T-helper 17 cell (primary cell): ENCODE results near the gene GPD2. TPM values are rescaled to one million over a fixed set of nuclear protein-coding genes. Genes with fewer than 3 reads are reported as not detected.
A peak's percentile ranks its signal among the peaks of the same experiment; 100 is the strongest.

Source experiments
- ATAC-seq: fragments of 150-1000 bp; cut with Tn5 transposase; 2 replicates; pipeline ENCODE4 v1.10.0; 2021; ENCODE audit warnings: mild to moderate bottlenecking, moderate library complexity
- DNase-seq, 3 donors: peaks; one replicate each; pipeline versions ENCODE4 v3.0.0 to v3.0.0-alpha.2; 2020 to 2021
- H3K9me3 ChIP-seq: one replicate; pipeline ENCODE4 v1.7.0; 2013; ENCODE audit warnings: low read length, mild to moderate bottlenecking; ENCODE audit not compliant: control insufficient read depth, poor library complexity, severe bottlenecking
- H3K27ac Mint-ChIP-seq: one replicate; pipeline ENCODE4 v1.8.0; 2022; ENCODE audit warnings: mild to moderate bottlenecking, moderate library complexity, mixed read lengths
- H3K27me3 Mint-ChIP-seq: one replicate; pipeline ENCODE4 v1.8.0; 2022; ENCODE audit warnings: mixed read lengths
- H3K36me3 Mint-ChIP-seq: one replicate; pipeline ENCODE4 v1.8.0; 2022; ENCODE audit warnings: low read depth, mixed read lengths
- H3K4me1 Mint-ChIP-seq: one replicate; pipeline ENCODE4 v1.8.0; 2022; ENCODE audit warnings: mild to moderate bottlenecking, mixed read lengths
- H3K4me3 Mint-ChIP-seq: one replicate; pipeline ENCODE4 v1.8.0; 2022; ENCODE audit warnings: mild to moderate bottlenecking, moderate library complexity, mixed read lengths
- total RNA-seq, 4 donors: library from RNA in 2 of 4; stranded (reverse) in 2 of 4; gene quantifications; one replicate each; pipeline ENCODE4 v1.2.3 and lab custom pipeline; 2022 to 2026

The GPD2 gene
- total RNA-seq, 2 donors from 2014 or later = 9.8 to 12.7 TPM

GRCh38 chr2:156423674-156424282 is 12.4 kb upstream of the GPD2 start:
- ATAC-seq = no peak
- DNase-seq = no peak
- Mint-ChIP-seq H3K4me1 (peaks cover 2% of the 10 kb centered on the region), H3K36me3 (peaks cover 2% of the 10 kb centered on the region), H3K27ac (no peak overlapping the region), H3K4me3 (no peak overlapping the region), H3K27me3 (peaks cover 34% of the 10 kb centered on the region)
- H3K9me3 ChIP-seq = no peaks in the 10 kb centered on the region

- Mint-ChIP-seq H3K27ac (no peak overlapping the region), H3K27me3 (peaks cover 27% of the 10 kb centered on the region), H3K4me1 (peaks cover 4% of the 10 kb centered on the region), H3K4me3 (no peak overlapping the region), H3K36me3 (no peaks in the 10 kb centered on the region)
- ATAC-seq (no peak), DNase-seq (no peak)
- no peaks in the 10 kb centered on the region for H3K9me3 ChIP-seq
Observed at GRCh38 chr2:156427074-156427473, 9.1 kb upstream of the GPD2 start.

DNA sequence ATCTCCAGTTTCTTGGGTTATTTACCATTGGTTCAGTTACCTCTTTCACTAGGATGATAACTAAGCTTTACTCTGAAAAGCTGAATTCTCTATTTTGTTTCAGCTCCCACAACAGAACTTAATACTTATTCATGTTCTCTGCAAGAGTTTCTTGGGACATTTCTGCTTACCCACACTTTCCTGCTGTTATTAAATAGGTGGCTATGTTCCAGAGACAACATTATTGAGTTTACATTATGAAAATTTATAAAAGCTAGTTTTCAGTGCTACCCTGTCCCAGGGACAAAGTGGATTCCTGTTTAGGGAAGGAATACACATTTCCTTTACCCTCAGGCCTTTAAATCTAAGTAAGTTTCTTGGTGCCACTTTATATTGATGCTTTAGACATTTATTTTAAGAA is 7.0 kb upstream of the GPD2 start:
- DNase-seq (no peak), ATAC-seq (no peak)
- H3K4me3 Mint-ChIP-seq = no peak overlapping the region
- no peaks in the 10 kb centered on the region for H3K36me3 Mint-ChIP-seq
- H3K9me3 ChIP-seq = no peaks in the 10 kb centered on the region
- H3K4me1 Mint-ChIP-seq = peaks cover 4% of the 10 kb centered on the region
- peaks cover 15% of the 10 kb centered on the region for H3K27me3 Mint-ChIP-seq
- H3K27ac Mint-ChIP-seq = no peak overlapping the region

DNA sequence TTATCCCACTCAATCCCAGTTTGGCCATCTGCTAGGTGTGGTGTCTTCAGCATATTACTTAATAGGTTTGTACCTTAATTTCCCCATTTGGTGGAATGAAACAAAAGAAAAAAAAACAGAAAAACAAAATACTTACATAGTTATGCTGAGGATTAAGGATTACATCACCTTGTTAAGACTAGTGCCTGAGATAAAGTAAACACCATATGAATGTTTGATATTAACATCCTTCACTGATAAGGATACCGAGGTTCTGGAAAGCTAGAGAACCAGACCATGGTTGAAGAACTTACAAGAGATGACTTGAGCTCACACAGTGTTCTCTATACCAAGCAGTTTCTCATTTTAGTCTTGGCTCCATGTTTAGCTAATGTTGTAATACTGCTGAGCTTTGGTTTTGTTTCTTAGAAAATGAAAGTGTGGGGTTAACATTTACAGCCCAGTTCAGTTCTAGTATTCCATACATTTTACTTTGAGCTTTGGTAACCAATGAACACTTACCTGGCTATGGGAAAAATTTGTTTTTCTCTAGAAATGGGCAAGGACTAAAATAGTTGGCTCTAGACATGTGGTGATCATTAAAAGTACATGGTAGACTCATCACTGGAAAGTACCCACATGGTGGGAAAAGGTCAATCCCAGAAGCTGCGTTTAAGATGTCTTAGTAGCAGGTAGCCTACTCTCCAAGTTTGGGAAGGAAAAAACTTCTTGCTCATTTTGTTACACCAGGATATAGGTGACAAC is 5.8 kb upstream of the GPD2 start:
- no peaks in the 10 kb centered on the region for H3K36me3 Mint-ChIP-seq
- peaks cover 4% of the 10 kb centered on the region for H3K4me1 Mint-ChIP-seq
- H3K27ac Mint-ChIP-seq = no peak overlapping the region
- ATAC-seq = no peak
- no peak overlapping the region for H3K4me3 Mint-ChIP-seq
- H3K9me3 ChIP-seq = no peaks in the 10 kb centered on the region
- peaks cover 9% of the 10 kb centered on the region for H3K27me3 Mint-ChIP-seq
- no peak for DNase-seq

- H3K4me3 Mint-ChIP-seq = no peak overlapping the region
- no peaks in the 10 kb centered on the region for H3K9me3 ChIP-seq
- DNase-seq (no peak), ATAC-seq (no peak)
- H3K27me3 Mint-ChIP-seq = peaks cover 6% of the 10 kb centered on the region
- no peaks in the 10 kb centered on the region for H3K36me3 Mint-ChIP-seq
- peaks cover 4% of the 10 kb centered on the region for H3K4me1 Mint-ChIP-seq
- H3K27ac Mint-ChIP-seq = no peak overlapping the region
Observed at GRCh38 chr2:156430980-156431358, 5.2 kb upstream of the GPD2 start.

DNA sequence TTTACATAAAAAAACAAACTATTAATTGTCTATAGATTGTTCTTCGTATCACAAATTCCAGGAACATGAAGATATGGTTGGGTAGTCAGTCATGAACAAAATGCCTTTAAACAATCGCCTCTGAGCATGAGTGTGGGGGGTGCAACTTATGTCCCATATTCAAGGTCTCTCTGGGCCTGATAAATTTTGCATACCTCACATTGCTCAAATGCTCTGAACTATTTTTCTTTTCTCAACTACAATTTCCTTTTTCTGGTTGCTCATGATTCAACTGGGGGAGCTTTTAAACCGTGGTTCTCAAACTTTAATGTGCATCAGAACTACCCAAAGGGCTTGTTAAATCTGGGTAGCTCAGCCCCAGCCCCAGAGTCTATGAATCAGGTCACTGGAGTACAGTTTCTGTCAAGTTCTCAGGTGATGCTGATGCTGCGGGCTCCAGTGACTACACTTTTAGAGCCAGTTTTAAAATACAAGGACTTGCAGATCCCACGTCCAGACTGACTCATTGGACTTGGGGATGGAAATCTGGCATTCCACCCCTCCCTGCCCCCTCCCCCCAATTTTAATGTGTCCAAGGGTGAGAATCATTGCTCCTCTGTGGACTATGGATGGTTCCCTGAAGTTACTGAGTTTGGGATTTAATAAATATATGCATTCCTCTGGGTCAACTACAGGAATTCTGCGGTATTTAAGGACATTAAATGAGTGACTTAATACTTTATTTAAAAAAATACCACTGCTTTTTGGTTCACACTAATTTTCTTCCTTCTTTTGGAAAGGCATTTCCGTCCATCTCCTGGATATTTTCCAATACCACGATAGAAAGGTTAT is 1.5 kb upstream of the GPD2 start:
- H3K27ac Mint-ChIP-seq = no peak overlapping the region
- H3K27me3 Mint-ChIP-seq = no peaks in the 10 kb centered on the region
- ATAC-seq = peak; percentile 32

DNA sequence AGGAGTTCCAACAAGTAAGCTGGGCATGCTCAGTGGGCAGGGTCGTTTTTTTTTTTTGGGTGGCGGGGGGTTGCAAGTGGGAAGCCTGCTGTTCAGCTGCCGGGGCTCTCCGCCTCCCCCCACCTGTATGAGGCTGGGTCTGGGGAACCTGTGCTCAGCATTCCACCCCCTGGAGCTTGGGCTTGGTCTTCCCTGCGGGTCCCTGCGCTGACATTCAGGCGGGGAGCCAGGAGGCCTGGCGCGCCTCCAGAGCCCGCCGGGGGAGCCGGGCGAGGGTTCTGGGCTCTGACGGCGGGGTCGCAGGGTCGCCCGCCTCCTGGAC is 822 bp upstream of the GPD2 start:
- Mint-ChIP-seq H3K4me3 (peak overlapping the region; percentile 97), H3K4me1 (peaks cover 24% of the 10 kb centered on the region), H3K27me3 (no peaks in the 10 kb centered on the region), H3K36me3 (peaks cover 2% of the 10 kb centered on the region), H3K27ac (no peak overlapping the region)
- ATAC-seq (peak; percentile 2), DNase-seq (peak in 1 of 3 donors; percentile 5)
- H3K9me3 ChIP-seq = no peaks in the 10 kb centered on the region

More for the DNA sequence above, 1.5 kb upstream of the GPD2 start:
- Mint-ChIP-seq H3K4me1 (peaks cover 24% of the 10 kb centered on the region), H3K36me3 (peaks cover 2% of the 10 kb centered on the region), H3K4me3 (peak overlapping the region; percentile 80)
- DNase-seq = no peak
- no peaks in the 10 kb centered on the region for H3K9me3 ChIP-seq

DNA sequence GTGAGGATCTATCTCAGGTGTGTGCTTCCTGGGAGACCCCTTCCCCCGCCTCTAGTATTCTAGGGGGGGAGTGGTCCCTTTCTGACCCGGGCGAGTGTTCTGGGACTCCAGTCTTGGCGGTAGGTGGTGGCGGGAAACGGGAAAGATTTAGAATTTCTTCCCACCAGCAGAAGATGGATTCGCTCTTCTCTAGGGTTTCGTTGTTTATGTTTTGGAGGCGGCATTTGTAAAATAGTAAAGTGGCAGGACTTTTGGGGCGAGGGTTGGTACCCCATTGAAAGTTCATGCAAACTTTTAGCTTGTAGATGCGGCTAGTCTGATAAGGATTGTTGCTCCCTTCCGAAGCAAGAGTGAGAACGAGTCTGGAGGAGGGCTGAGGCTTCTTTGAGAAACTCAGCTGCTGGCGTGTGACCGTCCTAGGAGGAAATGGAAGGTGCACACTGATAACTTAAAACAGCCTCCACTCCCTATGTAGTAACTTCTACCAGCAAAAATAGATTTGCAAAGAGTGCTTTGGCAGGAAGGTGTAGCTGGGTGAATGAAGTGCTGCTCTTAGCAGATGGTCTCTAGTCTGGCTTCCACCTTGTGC is 412 bp downstream of the GPD2 start:
- Mint-ChIP-seq H3K36me3 (peaks cover 2% of the 10 kb centered on the region), H3K27me3 (no peaks in the 10 kb centered on the region), H3K4me1 (peaks cover 20% of the 10 kb centered on the region), H3K4me3 (peak overlapping the region; percentile 97), H3K27ac (peak overlapping the region; percentile 93)
- ATAC-seq (peak; percentile 42), DNase-seq (no peak)
- H3K9me3 ChIP-seq = no peaks in the 10 kb centered on the region

DNA sequence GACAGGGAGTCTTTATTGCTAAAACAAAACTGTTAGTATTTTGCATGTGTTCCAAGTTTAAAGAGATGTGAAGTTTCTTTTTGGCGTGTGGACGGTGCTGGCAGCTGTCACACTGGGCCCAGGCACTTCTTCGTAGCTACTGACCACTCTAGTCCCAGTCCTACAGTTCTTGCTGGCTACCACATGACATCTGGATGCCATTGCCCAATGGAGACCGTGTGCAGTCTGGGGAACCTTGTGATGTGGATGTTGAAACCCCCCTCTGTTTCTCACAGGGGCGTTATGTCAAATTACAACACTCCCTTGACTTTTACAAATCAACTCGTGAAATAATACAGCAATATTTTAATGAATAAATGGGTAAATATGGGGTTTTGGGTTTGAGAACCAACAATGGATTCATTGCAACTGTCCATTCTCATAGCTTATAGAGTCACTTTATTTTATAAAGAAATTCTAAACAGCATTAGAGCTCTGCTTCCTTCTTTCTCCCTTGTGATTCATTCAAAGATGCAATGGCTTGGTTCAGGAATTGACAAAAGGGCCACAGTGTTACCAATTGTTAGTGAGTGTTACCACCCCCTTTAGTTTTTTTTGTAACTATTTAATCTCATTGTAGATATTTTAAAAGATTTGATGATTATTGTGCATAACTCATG is 1.2 kb downstream of the GPD2 start:
- no peak for ATAC-seq

GRCh38 chr2:156437931-156438410 is 1.8 kb downstream of the GPD2 start:
- no peaks in the 10 kb centered on the region for H3K9me3 ChIP-seq
- no peaks in the 10 kb centered on the region for H3K27me3 Mint-ChIP-seq
- H3K27ac Mint-ChIP-seq = peak overlapping the region; percentile 93
- H3K4me3 Mint-ChIP-seq = peak overlapping the region; percentile 50
- peaks cover 2% of the 10 kb centered on the region for H3K36me3 Mint-ChIP-seq
- ATAC-seq (no peak), DNase-seq (no peak)
- peaks cover 22% of the 10 kb centered on the region for H3K4me1 Mint-ChIP-seq

More for the DNA sequence above, 1.2 kb downstream of the GPD2 start:
- no peak for DNase-seq
- peaks cover 2% of the 10 kb centered on the region for H3K36me3 Mint-ChIP-seq
- no peaks in the 10 kb centered on the region for H3K27me3 Mint-ChIP-seq
- peak overlapping the region; percentile 97 for H3K4me3 Mint-ChIP-seq
- no peaks in the 10 kb centered on the region for H3K9me3 ChIP-seq
- peak overlapping the region; percentile 93 for H3K27ac Mint-ChIP-seq
- H3K4me1 Mint-ChIP-seq = peaks cover 20% of the 10 kb centered on the region

- Mint-ChIP-seq H3K27ac (no peak overlapping the region), H3K27me3 (no peaks in the 10 kb centered on the region), H3K4me1 (peaks cover 12% of the 10 kb centered on the region), H3K36me3 (no peaks in the 10 kb centered on the region), H3K4me3 (no peak overlapping the region)
- DNase-seq (no peak), ATAC-seq (no peak)
- no peaks in the 10 kb centered on the region for H3K9me3 ChIP-seq
Observed at GRCh38 chr2:156443089-156443488, 6.9 kb downstream of the GPD2 start.

- Mint-ChIP-seq H3K36me3 (no peaks in the 10 kb centered on the region), H3K27me3 (no peaks in the 10 kb centered on the region), H3K4me1 (peaks cover 16% of the 10 kb centered on the region), H3K4me3 (no peak overlapping the region), H3K27ac (no peak overlapping the region)
- DNase-seq (no peak), ATAC-seq (no peak)
- no peaks in the 10 kb centered on the region for H3K9me3 ChIP-seq
Observed at GRCh38 chr2:156445296-156446220, 9.4 kb downstream of the GPD2 start.
